ENCODE data around the gene BMP10.
"Not testable (repeated sequence)": the region's sequence is repeated elsewhere in the genome, so short reads cannot be mapped to it uniquely, and the experiment has no call there.

Gene BMP10

GRCh38 chr2:68871159-68871764, at the start of gene BMP10:
Gene BMP10 (minus strand): TSS chr2:68871397. CDS start chr2:68871358, 39 bp downstream.
- ATAC-seq (no peak), DNase-seq (no peak)

GRCh38 chr2:68920481-68921170, 49.4 kb upstream of the BMP10 start:
- no peak for ATAC-seq

GRCh38 chr2:68918497-68918896, 47.3 kb upstream of the BMP10 start:
- DNase-seq (no peak), ATAC-seq (no peak)

More at GRCh38 chr2:68920481-68921170, 49.4 kb upstream of the BMP10 start:
- DNase-seq = no peak

GRCh38 chr2:68917034-68917718, 46.0 kb upstream of the BMP10 start:
- no peak for DNase-seq

GRCh38 chr2:68916226-68916625, 45.0 kb upstream of the BMP10 start:
- no peak for DNase-seq
- ATAC-seq = no peak

More at GRCh38 chr2:68917034-68917718, 46.0 kb upstream of the BMP10 start:
- ATAC-seq = no peak

GRCh38 chr2:68915393-68915792, 44.2 kb upstream of the BMP10 start:
- ATAC-seq (no peak), DNase-seq (no peak)

GRCh38 chr2:68913359-68913758, 42.2 kb upstream of the BMP10 start:
- ATAC-seq = no peak
- no peak for DNase-seq

GRCh38 chr2:68912732-68913131, 41.5 kb upstream of the BMP10 start:
- peak; percentile 39 for DNase-seq
- no peak for ATAC-seq

- no peak for ATAC-seq
- DNase-seq = no peak
Measured at GRCh38 chr2:68912111-68912510, 40.9 kb upstream of the BMP10 start.

GRCh38 chr2:68911709-68912108, 40.5 kb upstream of the BMP10 start:
- no peak for DNase-seq
- ATAC-seq = no peak

GRCh38 chr2:68911246-68911645, 40.0 kb upstream of the BMP10 start:
- DNase-seq (no peak), ATAC-seq (no peak)

GRCh38 chr2:68909793-68910674, 38.8 kb upstream of the BMP10 start:
- ATAC-seq (peak; percentile 52), DNase-seq (peak; percentile 84)

- ATAC-seq (peak; percentile 87), DNase-seq (peak; percentile 75)
Measured at GRCh38 chr2:68908392-68908970, 37.3 kb upstream of the BMP10 start.

- DNase-seq (no peak), ATAC-seq (no peak)
Measured at GRCh38 chr2:68907920-68908253, 36.7 kb upstream of the BMP10 start.

GRCh38 chr2:68907232-68907919, 36.2 kb upstream of the BMP10 start:
- no peak for DNase-seq
- no peak for ATAC-seq

GRCh38 chr2:68906716-68907115, 35.5 kb upstream of the BMP10 start:
- DNase-seq (no peak), ATAC-seq (no peak)

- no peak for DNase-seq
- ATAC-seq = no peak
Measured at GRCh38 chr2:68905116-68905515, 33.9 kb upstream of the BMP10 start.

- DNase-seq (no peak), ATAC-seq (no peak)
Measured at GRCh38 chr2:68901561-68901960, 30.4 kb upstream of the BMP10 start.

GRCh38 chr2:68901199-68901514, 30.0 kb upstream of the BMP10 start:
- DNase-seq (no peak), ATAC-seq (no peak)

- no peak for ATAC-seq
- no peak for DNase-seq
Measured at GRCh38 chr2:68900496-68901198, 29.4 kb upstream of the BMP10 start.

GRCh38 chr2:68895981-68896380, 24.8 kb upstream of the BMP10 start:
- not testable (repeated sequence) for DNase-seq, ATAC-seq

Data from stimulated activated naive CD8-positive, alpha-beta T cell treated with anti-CD3 and anti-CD28 coated beads, Interleukin-15, Interleukin-2, amounts not matched to agents 100 U/mL and 50 U/mL, for 24 hours (primary cell).